HepG2 (cell line): Measurements from ENCODE around the gene ETS2. TPM values are rescaled to one million over a fixed set of nuclear protein-coding genes. Genes with fewer than 3 reads are reported as not detected.
A peak's percentile ranks its signal among the peaks of the same experiment; 100 is the strongest.

Experiments
- CAMTA2 ChIP-seq: sonication (generic); formaldehyde crosslinking; IDR thresholded peaks from 2 replicates; pipeline ENCODE4 v1.4.0; 2020; ENCODE audit warnings: mild to moderate bottlenecking, missing genetic modification reagents, borderline replicate concordance
- HMG20A ChIP-seq: IDR thresholded peaks from 2 replicates; pipeline ENCODE4 v1.6.1; 2016; ENCODE audit warnings: borderline replicate concordance
- NCOA2 ChIP-seq: sonication (generic); formaldehyde crosslinking; IDR thresholded peaks from 2 replicates; pipeline ENCODE4 v1.8.0; 2022; ENCODE audit warnings: inconsistent platforms
- NR2F1 ChIP-seq, 2 experiments: fragments of 450-650 bp in 1 of 2; formaldehyde crosslinking in 1 of 2; IDR thresholded peaks; 2 replicates each; pipeline versions ENCODE4 v1.5.0 to v1.6.1; 2016 to 2020; ENCODE audit warnings: mild to moderate bottlenecking in 1 of 2, missing compliant biosample characterization in 1 of 2, missing genetic modification reagents in 1 of 2, moderate library complexity in 1 of 2
- PPARG ChIP-seq: conservative IDR thresholded peaks from 2 replicates; pipeline ENCODE4 v1.6.1; 2016; ENCODE audit warnings: missing biosample characterization, missing genetic modification reagents
- RXRA ChIP-seq: sonication (generic); formaldehyde crosslinking; IDR thresholded peaks from 2 replicates; pipeline ENCODE4 v1.5.1; 2020; ENCODE audit warnings: missing genetic modification reagents
- RXRB ChIP-seq: IDR thresholded peaks from 2 replicates; pipeline ENCODE4 v1.6.1; 2016; ENCODE audit warnings: borderline replicate concordance, missing genetic modification reagents, missing compliant biosample characterization
- SALL1 ChIP-seq: sonication (generic); formaldehyde crosslinking; IDR thresholded peaks from 2 replicates; pipeline ENCODE4 v1.8.0; 2022; ENCODE audit warnings: mild to moderate bottlenecking, missing genetic modification reagents
- TBL1XR1 ChIP-seq: fragments of 150-350 bp; IDR thresholded peaks from 2 replicates; pipeline ENCODE4 v1.6.1; 2014; ENCODE audit warnings: borderline replicate concordance, low read length; ENCODE audit not compliant: partially characterized antibody
- ZFP36L1 ChIP-seq: sonication (generic); formaldehyde crosslinking; IDR thresholded peaks from 2 replicates; pipeline ENCODE4 v1.8.0; 2022; ENCODE audit warnings: mild to moderate bottlenecking, missing genetic modification reagents, moderate library complexity
- ZNF687 ChIP-seq: sonication (generic); formaldehyde crosslinking; IDR thresholded peaks from 2 replicates; pipeline ENCODE4 v1.5.1; 2020; ENCODE audit warnings: mild to moderate bottlenecking, missing genetic modification reagents, moderate library complexity
- ZNF768 ChIP-seq: sonication (generic); formaldehyde crosslinking; IDR thresholded peaks from 2 replicates; pipeline ENCODE4 v1.4.0; 2020; ENCODE audit warnings: missing genetic modification reagents
- ZNF781 ChIP-seq: sonication (generic); formaldehyde crosslinking; IDR thresholded peaks from 2 replicates; pipeline ENCODE4 v1.5.1; 2020; ENCODE audit warnings: borderline replicate concordance, mild to moderate bottlenecking, missing genetic modification reagents; ENCODE audit errors: not compliant biosample characterization
- polyA plus RNA-seq, 8 experiments: library from polyadenylated mRNA; depleted of rRNA in 3 of 8; stranded (reverse) in 7 of 8; unstranded in 1 of 8; fragments of >200 nt; fragmentation: Illumina TruSeq in 4 of 8; extraction: Trizol in 4 of 8; gene quantifications; 2 replicates each; pipeline versions ENCODE4 v1.2.1 to v1.2.3, GENCODE V29; 2011 to 2016; ENCODE audit warnings: low read depth in 4 of 8, missing spikeins in 1 of 8, mixed read lengths in 1 of 8; ENCODE audit not compliant: insufficient read depth in 1 of 8
- total RNA-seq, 5 experiments: library from RNA; depleted of rRNA; stranded (reverse); fragments of >200 nt; fragmentation: Illumina TruSeq; extraction: Trizol; gene quantifications; 2 replicates each; pipeline ENCODE4 v1.2.3, GENCODE V29; 2016; ENCODE audit warnings: low read depth in 1 of 5
- TF ChIP-seq, protein P1 (sequence below): IDR thresholded peaks from 2 replicates; pipeline ENCODE4 v1.4.0; 2020; ENCODE audit warnings: mild to moderate bottlenecking, missing genetic modification reagents

ETS2 gene
- total and polyA plus RNA-seq, 2 of the 13 experiments (the other 11 are each of a cell fraction or from before 2014, with no cell fraction given), result 24.6 to 64.4 TPM

- TF ChIP-seq ZNF781 (CRISPR knock-in tag) (no peak), ZNF687 (peak; percentile 46), RXRB (CRISPR knock-in tag) (peak; percentile 83), RXRA (CRISPR knock-in tag) (peak; percentile 71; the same call in 1 of the 2 replicates), PPARG (CRISPR knock-in tag) (peak; percentile 59; the same call in 1 of the 2 replicates), NR2F1 (CRISPR knock-in tag; IDR thresholded peaks at IDR 0.05) (peak in 1 of 2 experiments; percentile 40; a peak in 2 of 4 replicates), CAMTA2 (CRISPR knock-in tag) (no peak), ZFP36L1 (CRISPR knock-in tag) (no peak), TBL1XR1 (peak; percentile 65), NCOA2 (no peak), ZNF768 (CRISPR knock-in tag) (peak; percentile 28; the same call in 1 of the 2 replicates), HMG20A (peak; percentile 34; the same call in 1 of the 2 replicates), SALL1 (CRISPR knock-in tag) (peak; percentile 25; the same call in 1 of the 2 replicates)
- TF ChIP-seq, protein P1, sequence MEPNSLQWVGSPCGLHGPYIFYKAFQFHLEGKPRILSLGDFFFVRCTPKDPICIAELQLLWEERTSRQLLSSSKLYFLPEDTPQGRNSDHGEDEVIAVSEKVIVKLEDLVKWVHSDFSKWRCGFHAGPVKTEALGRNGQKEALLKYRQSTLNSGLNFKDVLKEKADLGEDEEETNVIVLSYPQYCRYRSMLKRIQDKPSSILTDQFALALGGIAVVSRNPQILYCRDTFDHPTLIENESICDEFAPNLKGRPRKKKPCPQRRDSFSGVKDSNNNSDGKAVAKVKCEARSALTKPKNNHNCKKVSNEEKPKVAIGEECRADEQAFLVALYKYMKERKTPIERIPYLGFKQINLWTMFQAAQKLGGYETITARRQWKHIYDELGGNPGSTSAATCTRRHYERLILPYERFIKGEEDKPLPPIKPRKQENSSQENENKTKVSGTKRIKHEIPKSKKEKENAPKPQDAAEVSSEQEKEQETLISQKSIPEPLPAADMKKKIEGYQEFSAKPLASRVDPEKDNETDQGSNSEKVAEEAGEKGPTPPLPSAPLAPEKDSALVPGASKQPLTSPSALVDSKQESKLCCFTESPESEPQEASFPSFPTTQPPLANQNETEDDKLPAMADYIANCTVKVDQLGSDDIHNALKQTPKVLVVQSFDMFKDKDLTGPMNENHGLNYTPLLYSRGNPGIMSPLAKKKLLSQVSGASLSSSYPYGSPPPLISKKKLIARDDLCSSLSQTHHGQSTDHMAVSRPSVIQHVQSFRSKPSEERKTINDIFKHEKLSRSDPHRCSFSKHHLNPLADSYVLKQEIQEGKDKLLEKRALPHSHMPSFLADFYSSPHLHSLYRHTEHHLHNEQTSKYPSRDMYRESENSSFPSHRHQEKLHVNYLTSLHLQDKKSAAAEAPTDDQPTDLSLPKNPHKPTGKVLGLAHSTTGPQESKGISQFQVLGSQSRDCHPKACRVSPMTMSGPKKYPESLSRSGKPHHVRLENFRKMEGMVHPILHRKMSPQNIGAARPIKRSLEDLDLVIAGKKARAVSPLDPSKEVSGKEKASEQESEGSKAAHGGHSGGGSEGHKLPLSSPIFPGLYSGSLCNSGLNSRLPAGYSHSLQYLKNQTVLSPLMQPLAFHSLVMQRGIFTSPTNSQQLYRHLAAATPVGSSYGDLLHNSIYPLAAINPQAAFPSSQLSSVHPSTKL (CRISPR knock-in tag), result peak; percentile 34; the same call in 1 of the 2 replicates
Observed at GRCh38 chr21:38838598-38839327, 33.0 kb downstream of the ETS2 start (continued).
